Esophagus muscularis mucosa (tissue), 3 donors: ENCODE results near the gene TMEM117.

Experiments used
- POLR2A ChIP-seq: fragments of 450-650 bp; IDR thresholded peaks from one replicate; pipeline ENCODE4 v1.6.1; 2017; ENCODE audit warnings: antibody characterized with exemption, moderate library complexity, mild to moderate bottlenecking, low read depth
- POLR2AphosphoS5 ChIP-seq, 2 donors: sonication (generic); formaldehyde crosslinking; IDR thresholded peaks; one replicate each; pipeline ENCODE4 v1.6.1; 2017; ENCODE audit warnings: antibody characterized with exemption in 2 of 2
- TF ChIP-seq, protein P1 (sequence below), 3 experiments: fragments of 200-600 bp in 2 of 3; fragments of 450-650 bp in 1 of 3; sonication (generic) in 2 of 3; IDR thresholded peaks; one replicate each; pipeline ENCODE4 v1.5.1; 2017 to 2019; ENCODE audit warnings: antibody characterized with exemption in 3 of 3, mild to moderate bottlenecking in 2 of 3, moderate library complexity in 1 of 3

DNA sequence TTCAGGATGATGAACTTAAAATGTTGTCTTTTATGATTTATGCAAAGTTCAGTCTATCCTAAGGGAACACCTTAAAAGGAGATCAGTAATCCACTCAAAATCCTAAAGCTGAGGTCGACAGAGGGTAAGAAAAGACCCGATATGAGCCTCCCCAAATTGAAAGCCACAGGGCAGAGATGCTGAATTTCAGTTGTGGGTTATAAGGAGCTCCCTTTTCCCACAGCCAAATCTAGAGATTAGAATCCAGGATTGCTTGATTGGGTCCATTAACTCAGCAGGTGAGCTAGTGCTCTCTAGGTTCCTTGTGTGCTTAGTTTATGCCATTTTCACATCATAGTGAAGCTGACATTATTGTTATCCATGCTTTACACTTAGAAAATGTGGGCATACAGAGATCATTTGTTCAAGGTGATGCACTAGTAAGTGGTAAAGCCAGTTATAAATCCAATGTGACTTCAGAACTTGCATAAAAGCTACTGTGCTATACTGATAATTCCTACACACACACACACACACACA is 417.5 kb downstream of the TMEM117 start:
- TF ChIP-seq, protein P1, sequence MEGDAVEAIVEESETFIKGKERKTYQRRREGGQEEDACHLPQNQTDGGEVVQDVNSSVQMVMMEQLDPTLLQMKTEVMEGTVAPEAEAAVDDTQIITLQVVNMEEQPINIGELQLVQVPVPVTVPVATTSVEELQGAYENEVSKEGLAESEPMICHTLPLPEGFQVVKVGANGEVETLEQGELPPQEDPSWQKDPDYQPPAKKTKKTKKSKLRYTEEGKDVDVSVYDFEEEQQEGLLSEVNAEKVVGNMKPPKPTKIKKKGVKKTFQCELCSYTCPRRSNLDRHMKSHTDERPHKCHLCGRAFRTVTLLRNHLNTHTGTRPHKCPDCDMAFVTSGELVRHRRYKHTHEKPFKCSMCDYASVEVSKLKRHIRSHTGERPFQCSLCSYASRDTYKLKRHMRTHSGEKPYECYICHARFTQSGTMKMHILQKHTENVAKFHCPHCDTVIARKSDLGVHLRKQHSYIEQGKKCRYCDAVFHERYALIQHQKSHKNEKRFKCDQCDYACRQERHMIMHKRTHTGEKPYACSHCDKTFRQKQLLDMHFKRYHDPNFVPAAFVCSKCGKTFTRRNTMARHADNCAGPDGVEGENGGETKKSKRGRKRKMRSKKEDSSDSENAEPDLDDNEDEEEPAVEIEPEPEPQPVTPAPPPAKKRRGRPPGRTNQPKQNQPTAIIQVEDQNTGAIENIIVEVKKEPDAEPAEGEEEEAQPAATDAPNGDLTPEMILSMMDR (IDR thresholded peaks at IDR 0.05), result no peak
- no peak for TF ChIP-seq POLR2AphosphoS5 (IDR thresholded peaks at IDR 0.05)
- no peak for TF ChIP-seq POLR2A
